ENCODE results near the gene CSAD. TPM values are rescaled to one million over a fixed set of nuclear protein-coding genes. Genes with fewer than 3 reads are reported as not detected.

CSAD gene
- total RNA-seq, 1 experiment from 2014 or later, result 32.3 TPM

DNA sequence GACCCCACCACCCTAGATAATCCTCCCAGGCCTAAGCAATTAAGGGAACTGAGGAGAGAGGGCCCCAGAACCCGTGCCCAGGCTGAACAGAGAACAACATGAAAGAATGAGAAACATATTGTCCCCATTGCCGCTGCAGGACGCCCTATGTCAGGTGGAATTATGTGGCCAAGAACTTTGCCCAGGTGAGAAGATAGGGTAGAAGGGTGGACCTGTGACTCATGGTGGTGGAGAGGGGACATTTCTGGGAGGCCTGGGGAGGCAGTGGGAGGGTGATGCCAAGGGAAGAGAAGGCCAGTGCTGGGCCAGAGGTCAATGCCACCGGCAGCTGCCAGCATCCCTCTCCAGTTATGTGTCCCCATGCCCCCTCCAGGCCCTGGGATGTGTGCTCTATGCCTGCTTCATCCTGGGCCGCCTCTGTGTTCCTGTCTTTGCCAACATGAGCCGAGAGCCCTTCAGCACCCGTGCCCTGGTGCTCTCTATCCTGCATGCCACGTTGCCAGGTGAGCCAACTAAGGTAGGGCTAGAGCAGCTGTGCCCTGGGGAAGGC lies 61.9 kb downstream of the CSAD start:
- intact Hi-C loops (cut with micrococcal nuclease; ENCODE audit: unreplicated experiment), result no loop called here
- Histone ChIP-seq H3K36me3 (ENCODE audit: insufficient read depth, low read length, poor library complexity, severe bottlenecking) (no peaks in the 10 kb centered on the region), H3K27ac (ENCODE audit: low read depth, low read length, poor library complexity, severe bottlenecking) (no peak overlapping the region), H3K27me3 (replicated peaks; ENCODE audit: insufficient read depth, low read depth, low read length, poor library complexity) (no peaks in the 10 kb centered on the region), H3K9me3 (ENCODE audit: low read depth, low read length, poor library complexity, severe bottlenecking) (no peaks in the 10 kb centered on the region), H3K4me3 (ENCODE audit: low read depth, low read length, poor library complexity, severe bottlenecking) (no peak overlapping the region), H3K4me1 (ENCODE audit: insufficient read depth, low read length, poor library complexity, severe bottlenecking) (no peaks in the 10 kb centered on the region)
- ChIA-PET POLR2A (ENCODE audit: low non-redundant PET) (no interaction called here), CTCF (no interaction called here)
- no peak for DNase-seq (ENCODE audit: low spot score)
- no peak for TF ChIP-seq EZH2 (IDR thresholded peaks at IDR 0.05; ENCODE audit: borderline replicate concordance, low read depth, low read length, poor library complexity, severe bottlenecking)
- TF ChIP-seq, protein P1, sequence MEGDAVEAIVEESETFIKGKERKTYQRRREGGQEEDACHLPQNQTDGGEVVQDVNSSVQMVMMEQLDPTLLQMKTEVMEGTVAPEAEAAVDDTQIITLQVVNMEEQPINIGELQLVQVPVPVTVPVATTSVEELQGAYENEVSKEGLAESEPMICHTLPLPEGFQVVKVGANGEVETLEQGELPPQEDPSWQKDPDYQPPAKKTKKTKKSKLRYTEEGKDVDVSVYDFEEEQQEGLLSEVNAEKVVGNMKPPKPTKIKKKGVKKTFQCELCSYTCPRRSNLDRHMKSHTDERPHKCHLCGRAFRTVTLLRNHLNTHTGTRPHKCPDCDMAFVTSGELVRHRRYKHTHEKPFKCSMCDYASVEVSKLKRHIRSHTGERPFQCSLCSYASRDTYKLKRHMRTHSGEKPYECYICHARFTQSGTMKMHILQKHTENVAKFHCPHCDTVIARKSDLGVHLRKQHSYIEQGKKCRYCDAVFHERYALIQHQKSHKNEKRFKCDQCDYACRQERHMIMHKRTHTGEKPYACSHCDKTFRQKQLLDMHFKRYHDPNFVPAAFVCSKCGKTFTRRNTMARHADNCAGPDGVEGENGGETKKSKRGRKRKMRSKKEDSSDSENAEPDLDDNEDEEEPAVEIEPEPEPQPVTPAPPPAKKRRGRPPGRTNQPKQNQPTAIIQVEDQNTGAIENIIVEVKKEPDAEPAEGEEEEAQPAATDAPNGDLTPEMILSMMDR (conservative IDR thresholded peaks at IDR 0.05; ENCODE audit: low read depth, low read length), result no peak
- no TSS peak for BruUV-seq (replicated peaks)

DNA sequence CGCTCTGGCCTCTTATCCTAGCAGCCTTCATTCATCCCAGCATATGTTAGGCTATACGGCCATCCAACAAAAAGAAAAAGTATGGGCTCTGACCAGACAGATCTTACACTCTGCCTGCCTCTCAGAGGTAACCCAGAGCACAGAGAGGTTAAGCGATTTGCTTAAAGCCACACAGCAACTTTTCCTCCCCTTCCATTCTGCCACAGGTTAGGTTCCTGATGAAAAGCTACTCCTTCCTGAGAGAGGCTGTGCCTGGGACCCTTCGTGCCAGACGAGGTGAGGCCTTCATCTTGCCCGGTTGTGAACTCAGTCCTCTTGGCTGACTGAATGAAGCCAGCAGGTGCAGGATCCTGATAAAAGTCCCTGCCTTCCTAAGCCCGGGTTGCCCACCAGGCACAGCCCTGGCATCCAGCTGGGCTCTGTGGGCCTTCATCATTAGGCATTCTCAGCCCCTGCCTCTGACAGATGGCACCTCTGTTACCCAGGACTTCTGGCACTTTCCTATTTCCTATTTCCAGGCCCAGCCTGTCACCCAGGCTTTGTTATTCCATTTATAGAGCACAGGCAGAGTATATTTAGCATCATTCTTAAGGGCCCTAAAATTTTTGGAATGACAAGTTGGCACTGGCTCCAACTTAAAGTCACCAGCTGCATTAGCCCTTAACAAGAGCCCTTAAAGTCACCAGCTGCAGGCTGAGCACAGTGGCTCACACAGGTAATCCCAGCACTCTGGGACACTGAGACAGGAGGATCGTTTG lies 64.7 kb downstream of the CSAD start:
- no peaks in the 10 kb centered on the region for H3K36me3 ChIP-seq (ENCODE audit: insufficient read depth, low read length, poor library complexity, severe bottlenecking)
- H3K9me3 ChIP-seq (ENCODE audit: low read depth, low read length, poor library complexity, severe bottlenecking), result no peaks in the 10 kb centered on the region
- BruUV-seq (replicated peaks), result no TSS peak
- H3K4me1 ChIP-seq (ENCODE audit: insufficient read depth, low read length, poor library complexity, severe bottlenecking), result no peaks in the 10 kb centered on the region
- no peak for DNase-seq (ENCODE audit: low spot score)
- no peak overlapping the region for H3K4me3 ChIP-seq (ENCODE audit: low read depth, low read length, poor library complexity, severe bottlenecking)
- no peak for TF ChIP-seq EZH2 (IDR thresholded peaks at IDR 0.05; ENCODE audit: borderline replicate concordance, low read depth, low read length, poor library complexity, severe bottlenecking)
- TF ChIP-seq, protein P1 (conservative IDR thresholded peaks at IDR 0.05; ENCODE audit: low read depth, low read length), result no peak
- ChIA-PET CTCF (no interaction called here), POLR2A (ENCODE audit: low non-redundant PET) (no interaction called here)
- intact Hi-C loops (cut with micrococcal nuclease; ENCODE audit: unreplicated experiment), result no loop called here
- H3K27me3 ChIP-seq (replicated peaks; ENCODE audit: insufficient read depth, low read depth, low read length, poor library complexity), result no peaks in the 10 kb centered on the region
- no peak overlapping the region for H3K27ac ChIP-seq (ENCODE audit: low read depth, low read length, poor library complexity, severe bottlenecking)

DNA sequence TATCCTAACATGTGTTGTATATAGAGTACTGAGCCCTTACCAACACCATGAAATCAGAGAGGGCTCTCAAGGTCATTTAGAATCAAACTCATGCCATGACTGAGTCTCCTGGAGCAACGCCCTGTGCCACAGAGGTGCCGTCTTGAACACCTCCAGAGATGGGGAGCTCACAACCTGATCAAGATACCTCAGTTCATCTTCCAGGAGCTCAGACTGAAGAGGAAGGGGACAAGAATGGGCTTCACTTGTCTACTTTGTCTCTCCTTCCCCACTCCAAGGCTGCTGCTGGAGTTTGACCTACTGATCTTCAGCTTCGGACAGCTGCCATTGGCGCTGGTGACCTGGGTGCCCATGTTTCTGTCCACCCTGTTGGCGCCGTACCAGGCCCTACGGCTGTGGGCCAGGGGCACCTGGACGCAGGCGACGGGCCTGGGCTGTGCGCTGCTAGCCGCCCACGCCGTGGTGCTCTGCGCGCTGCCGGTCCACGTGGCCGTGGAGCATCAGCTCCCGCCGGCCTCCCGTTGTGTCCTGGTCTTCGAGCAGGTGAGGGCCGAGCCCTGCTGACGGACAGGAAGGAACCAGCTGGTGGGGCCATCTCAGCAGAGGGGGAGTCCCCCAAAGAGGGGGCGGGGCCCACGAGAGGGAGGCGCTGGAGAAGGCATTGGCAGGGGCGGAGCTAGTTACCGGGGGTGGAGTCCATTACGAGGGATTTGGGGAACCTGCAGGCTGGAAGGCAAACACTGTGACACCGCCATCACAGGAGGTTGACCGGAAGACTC lies 65.4 kb downstream of the CSAD start:
- Histone ChIP-seq H3K4me1 (ENCODE audit: insufficient read depth, low read length, poor library complexity, severe bottlenecking) (no peaks in the 10 kb centered on the region), H3K27me3 (replicated peaks; ENCODE audit: insufficient read depth, low read depth, low read length, poor library complexity) (no peaks in the 10 kb centered on the region), H3K36me3 (ENCODE audit: insufficient read depth, low read length, poor library complexity, severe bottlenecking) (no peaks in the 10 kb centered on the region), H3K27ac (ENCODE audit: low read depth, low read length, poor library complexity, severe bottlenecking) (no peak overlapping the region), H3K9me3 (ENCODE audit: low read depth, low read length, poor library complexity, severe bottlenecking) (no peaks in the 10 kb centered on the region), H3K4me3 (ENCODE audit: low read depth, low read length, poor library complexity, severe bottlenecking) (no peak overlapping the region)
- CTCF ChIA-PET, result no interaction called here
- TF ChIP-seq, protein P1 (conservative IDR thresholded peaks at IDR 0.05; ENCODE audit: low read depth, low read length), result no peak
- no peak for TF ChIP-seq EZH2 (IDR thresholded peaks at IDR 0.05; ENCODE audit: borderline replicate concordance, low read depth, low read length, poor library complexity, severe bottlenecking)
- POLR2A ChIA-PET (ENCODE audit: low non-redundant PET), result no interaction called here
- intact Hi-C loops (cut with micrococcal nuclease; ENCODE audit: unreplicated experiment), result no loop called here
- no peak for DNase-seq (ENCODE audit: low spot score)
- BruUV-seq (replicated peaks), result no TSS peak
